IMR-90 (cell line): ENCODE results near the gene PTGDS. TPM values are rescaled to one million over a fixed set of nuclear protein-coding genes. Genes with fewer than 3 reads are reported as not detected.

ENCODE experiments used
- ATAC-seq: fragments of 200-7000 bp; cut with Tn5 transposase; 2 replicates; pipeline ENCODE4 v1.9.1; 2020; ENCODE audit warnings: low read depth, mild to moderate bottlenecking, moderate library complexity
- BruUV-seq: library from RNA; stranded (reverse); fragments of 400-500 nt; replicated peaks from 2 replicates; lab custom pipeline; 2021; lab: Mats Ljungman, UMichigan
- CTCF ChIA-PET: fragments of 300-600 bp; formaldehyde crosslinking; extraction: SDS; loops from one replicate; lab custom pipeline; 2021; ENCODE audit warnings: antibody characterized with exemption; lab: Yijun Ruan, JAX
- POLR2A ChIA-PET: fragments of 300-600 bp; sonication (Branson Sonifier 250); formaldehyde crosslinking; loops from one replicate; lab custom pipeline; 2022; ENCODE audit warnings: antibody characterized with exemption; ENCODE audit not compliant: unreplicated experiment; lab: Charles Lee
- DNase-seq: peaks from one replicate; pipeline ENCODE4 v3.0.0; 2013
- H2AFZ ChIP-seq: replicated peaks from 2 replicates; pipeline ENCODE3; 2013; ENCODE audit warnings: low read length, mild to moderate bottlenecking; ENCODE audit not compliant: poor library complexity
- H2AK5ac ChIP-seq: 2 replicates; pipeline ENCODE4 v1.6.1; 2013; ENCODE audit warnings: low read depth, low read length, inconsistent platforms
- H2AK9ac ChIP-seq: replicated peaks from 2 replicates; pipeline ENCODE3; 2013; ENCODE audit warnings: mild to moderate bottlenecking, low read depth, low read length, moderate library complexity; ENCODE audit not compliant: poor library complexity
- H2BK120ac ChIP-seq: 2 replicates; pipeline ENCODE4 v1.6.1; 2013; ENCODE audit warnings: low read depth, low read length, inconsistent platforms
- H2BK15ac ChIP-seq: 3 replicates; pipeline ENCODE4 v1.6.1; 2013; ENCODE audit warnings: low read depth, low read length, inconsistent platforms
- H2BK20ac ChIP-seq: 2 replicates; pipeline ENCODE4 v1.6.1; 2013; ENCODE audit warnings: low read depth, mild to moderate bottlenecking, inconsistent platforms, low read length, moderate library complexity
- H2BK5ac ChIP-seq: 2 replicates; pipeline ENCODE4 v1.6.1; 2013; ENCODE audit warnings: mild to moderate bottlenecking, low read depth, low read length, inconsistent platforms; ENCODE audit not compliant: poor library complexity, severe bottlenecking
- H3K14ac ChIP-seq: replicated peaks from 2 replicates; pipeline ENCODE4 v1.6.1; 2013; ENCODE audit warnings: low read depth, low read length, inconsistent platforms
- H3K18ac ChIP-seq: 2 replicates; pipeline ENCODE4 v1.6.1; 2013; ENCODE audit warnings: low read depth, low read length, control low read depth
- H3K23ac ChIP-seq: 2 replicates; pipeline ENCODE4 v1.6.1; 2013; ENCODE audit warnings: low read depth, low read length, inconsistent platforms
- H3K27ac ChIP-seq: 2 replicates; pipeline ENCODE4 v1.5.1; 2013; ENCODE audit warnings: mild to moderate bottlenecking, control low read depth, low read length; ENCODE audit not compliant: insufficient read depth
- H3K27me3 ChIP-seq: 2 replicates; pipeline ENCODE4 v1.6.1; 2013; ENCODE audit warnings: low read length; ENCODE audit not compliant: control insufficient read depth, insufficient read depth
- H3K36me3 ChIP-seq: 2 replicates; pipeline ENCODE4 v1.6.1; 2013; ENCODE audit warnings: low read length, mixed read lengths; ENCODE audit not compliant: control insufficient read depth, insufficient read depth
- H3K4ac ChIP-seq: 2 replicates; pipeline ENCODE4 v1.6.1; 2013; ENCODE audit warnings: low read depth, low read length, inconsistent platforms
- H3K4me1 ChIP-seq: 2 replicates; pipeline ENCODE4 v1.6.1; 2013; ENCODE audit warnings: low read length, mixed read lengths; ENCODE audit not compliant: control insufficient read depth, insufficient read depth
- H3K4me2 ChIP-seq: 2 replicates; pipeline ENCODE4 v1.6.1; 2013; ENCODE audit warnings: low read depth, mild to moderate bottlenecking, control low read depth, low read length, moderate library complexity
- H3K4me3 ChIP-seq: 2 replicates; pipeline ENCODE4 v1.5.1; 2013; ENCODE audit warnings: low read depth, mild to moderate bottlenecking, control low read depth, low read length, moderate library complexity; ENCODE audit not compliant: insufficient read depth
- H3K56ac ChIP-seq: 2 replicates; pipeline ENCODE4 v1.6.1; 2013; ENCODE audit warnings: low read length, inconsistent platforms; ENCODE audit not compliant: insufficient read depth; ENCODE audit errors: extremely low read depth
- H3K79me1 ChIP-seq, 2 experiments: 2 replicates each; pipeline ENCODE4 v1.6.1; 2013; ENCODE audit warnings: low read length in 2 of 2, inconsistent platforms in 1 of 2, low read depth in 1 of 2
- H3K9ac ChIP-seq: 2 replicates; pipeline ENCODE4 v1.6.1; 2013; ENCODE audit warnings: low read depth, low read length, control low read depth
- H3K9me1 ChIP-seq: 2 replicates; pipeline ENCODE4 v1.6.1; 2013; ENCODE audit warnings: low read length, inconsistent platforms; ENCODE audit not compliant: insufficient read depth
- H3K9me3 ChIP-seq: 2 replicates; pipeline ENCODE4 v1.6.1; 2013; ENCODE audit warnings: low read length; ENCODE audit not compliant: control insufficient read depth, insufficient read depth
- H4K20me1 ChIP-seq: 2 replicates; pipeline ENCODE4 v1.6.1; 2013; ENCODE audit warnings: low read length, inconsistent platforms; ENCODE audit not compliant: insufficient read depth
- H4K5ac ChIP-seq: 2 replicates; pipeline ENCODE4 v1.6.1; 2013; ENCODE audit warnings: mild to moderate bottlenecking, low read depth, low read length, control low read depth
- H4K8ac ChIP-seq, 2 experiments: 2 replicates each; pipeline ENCODE4 v1.6.1; 2013; ENCODE audit warnings: low read depth in 2 of 2, low read length in 2 of 2, control low read depth in 1 of 2, inconsistent platforms in 1 of 2
- H4K91ac ChIP-seq: 2 replicates; pipeline ENCODE4 v1.6.1; 2013; ENCODE audit warnings: low read depth, low read length, inconsistent platforms; ENCODE audit not compliant: insufficient read depth
- BHLHE40 ChIP-seq: fragments of 150-350 bp; IDR thresholded peaks from 2 replicates; pipeline ENCODE4 v1.6.1; 2016; ENCODE audit warnings: mild to moderate bottlenecking, low read depth, low read length
- CHD1 ChIP-seq: IDR thresholded peaks from 2 replicates; pipeline ENCODE4 v1.6.1; 2012; ENCODE audit warnings: low read depth, low read length, improper control_type of control experiment
- ELK1 ChIP-seq: fragments of 150-350 bp; IDR thresholded peaks from 2 replicates; pipeline ENCODE4 v1.6.1; 2016; ENCODE audit warnings: low read depth, mild to moderate bottlenecking, low read length, moderate library complexity, borderline replicate concordance
- FOS ChIP-seq: fragments of 150-350 bp; IDR thresholded peaks from 2 replicates; pipeline ENCODE4 v1.6.1; 2016; ENCODE audit warnings: low read depth, low read length
- MAFK ChIP-seq: IDR thresholded peaks from 2 replicates; pipeline ENCODE4 v1.6.1; 2012; ENCODE audit warnings: low read depth, low read length, improper control_type of control experiment
- MAZ ChIP-seq: IDR thresholded peaks from 2 replicates; pipeline ENCODE4 v1.6.1; 2012; ENCODE audit warnings: low read depth, mild to moderate bottlenecking, low read length, improper control_type of control experiment, moderate library complexity, borderline replicate concordance
- MXI1 ChIP-seq: IDR thresholded peaks from 2 replicates; pipeline ENCODE4 v1.6.1; 2012; ENCODE audit warnings: low read depth, mild to moderate bottlenecking, low read length, moderate library complexity, borderline replicate concordance
- NFE2L2 ChIP-seq: fragments of 150-350 bp; IDR thresholded peaks from 2 replicates; pipeline ENCODE4 v1.6.1; 2016; ENCODE audit warnings: low read depth, mild to moderate bottlenecking, low read length
- POLR2A ChIP-seq: IDR thresholded peaks from 2 replicates; pipeline ENCODE4 v1.6.1; 2012; ENCODE audit warnings: mild to moderate bottlenecking, low read depth, low read length
- RCOR1 ChIP-seq: IDR thresholded peaks from 2 replicates; pipeline ENCODE4 v1.6.1; 2012; ENCODE audit warnings: mild to moderate bottlenecking, low read length, improper control_type of control experiment; ENCODE audit not compliant: insufficient replicate concordance
- RFX5 ChIP-seq: IDR thresholded peaks from 2 replicates; pipeline ENCODE4 v1.8.0; 2012; ENCODE audit warnings: low read depth, mild to moderate bottlenecking, low read length, moderate library complexity
- SMC3 ChIP-seq: fragments of 150-350 bp; IDR thresholded peaks from 2 replicates; pipeline ENCODE4 v1.6.1; 2016; ENCODE audit warnings: low read depth, mild to moderate bottlenecking, antibody characterized with exemption, low read length, moderate library complexity
- WGBS, 2 experiments: methylation state at CpG; one replicate each; pipeline versions ENCODE4 v1.1.5 to v1.1.7; 2013; ENCODE audit warnings: missing lambda C conversion rate in 2 of 2; ENCODE audit not compliant: insufficient read length in 1 of 2; ENCODE audit errors: extremely low coverage in 2 of 2; 5-methylcytosine and 5-hydroxymethylcytosine counted together
- dilution Hi-C: fragments of 300-500 bp; cut with HindIII; formaldehyde crosslinking; loops from one replicate; pipeline ENCODE4 v1.14.3; 2018; ENCODE audit warnings: low sequenced_read_pairs; ENCODE audit not compliant: unreplicated experiment
- in situ Hi-C: fragments of 300-500 bp; cut with MboI; formaldehyde crosslinking; loops from 3 replicates; pipeline ENCODE4 v1.14.3; 2019; ENCODE audit warnings: low sequenced_read_pairs, inconsistent platforms, mixed read lengths
- intact Hi-C: fragments of 100-400 bp; cut with micrococcal nuclease; formaldehyde crosslinking; loops from 2 replicates; pipeline ENCODE4 v1.10.0; 2022
- polyA plus RNA-seq, 3 experiments: library from polyadenylated mRNA; depleted of rRNA; stranded (reverse); fragments of >200 nt; gene quantifications; 2 replicates each; pipeline ENCODE4 v1.2.3, GENCODE V29; 2012; ENCODE audit warnings: low replicate concordance in 1 of 3
- total RNA-seq: library from RNA; depleted of rRNA; stranded (reverse); fragments of >200 nt; gene quantifications from 2 replicates; pipeline ENCODE4 v1.2.3, GENCODE V29; 2012
- TF ChIP-seq, protein P1 (sequence below): conservative IDR thresholded peaks from 2 replicates; pipeline ENCODE4 v1.5.1; 2012; ENCODE audit warnings: mild to moderate bottlenecking, low read depth, low read length, improper control_type of control experiment
- TF ChIP-seq, protein P2 (sequence below): fragments of 150-350 bp; IDR thresholded peaks from 2 replicates; pipeline ENCODE4 v1.6.1; 2017; ENCODE audit warnings: mild to moderate bottlenecking, antibody characterized with exemption, low read length, low read depth

Gene PTGDS
- total and polyA plus RNA-seq, 2 of the 4 experiments (the other 2 are of a cell fraction): 1.2 TPM; not detected in 1

GRCh38 chr9:136995362-136995761 is 18.1 kb downstream of the PTGDS start:
- Histone ChIP-seq H3K79me1 (peaks cover 6 to 16% of the 10 kb centered on the region in 2 experiments; a peak in 3 of 4 replicates), H3K9ac (no peak overlapping the region), H3K4me3 (no peak overlapping the region), H3K56ac (no peak overlapping the region), H3K9me3 (peaks cover 4% of the 10 kb centered on the region), H2AK5ac (no peak overlapping the region; the same call in 1 of the 2 replicates), H4K5ac (no peak overlapping the region), H3K14ac (no peak overlapping the region), H2BK20ac (no peak overlapping the region), H3K9me1 (peaks cover 8% of the 10 kb centered on the region), H2BK5ac (no peak overlapping the region), H3K18ac (no peak overlapping the region), H3K27ac (no peak overlapping the region), H3K27me3 (no peaks in the 10 kb centered on the region; the same call in 1 of the 2 replicates), H4K91ac (no peak overlapping the region), H2BK15ac (no peak overlapping the region), H2BK120ac (no peak overlapping the region), H3K36me3 (peaks cover 5% of the 10 kb centered on the region; the same call in 1 of the 2 replicates), H3K4me1 (peaks cover 23% of the 10 kb centered on the region), H2AFZ (no peak overlapping the region), H4K8ac (no peak overlapping the region), H3K4ac (no peak overlapping the region), H3K4me2 (no peak overlapping the region), H4K20me1 (no peaks in the 10 kb centered on the region; the same call in 1 of the 2 replicates), H2AK9ac (peak overlapping the region; percentile 28), H3K23ac (no peak overlapping the region; the same call in 1 of the 2 replicates)
- in situ Hi-C loops: no loop called here
- intact Hi-C loops: no loop called here
- dilution Hi-C loops: no loop called here
- whole genome bisulfite sequencing, 2 experiments: 46% methylated on average over 20 of the region's 30 CpGs; no CpG with 5 or more reads in 1 of the 2 experiments
- no TSS peak for BruUV-seq
- DNase-seq: no peak
- ATAC-seq: no peak
- no peak for TF ChIP-seq MAFK
- TF ChIP-seq POLR2A: no peak
- TF ChIP-seq NFE2L2: no peak
- no peak for TF ChIP-seq MXI1
- no peak for TF ChIP-seq BHLHE40
- TF ChIP-seq, protein P1, sequence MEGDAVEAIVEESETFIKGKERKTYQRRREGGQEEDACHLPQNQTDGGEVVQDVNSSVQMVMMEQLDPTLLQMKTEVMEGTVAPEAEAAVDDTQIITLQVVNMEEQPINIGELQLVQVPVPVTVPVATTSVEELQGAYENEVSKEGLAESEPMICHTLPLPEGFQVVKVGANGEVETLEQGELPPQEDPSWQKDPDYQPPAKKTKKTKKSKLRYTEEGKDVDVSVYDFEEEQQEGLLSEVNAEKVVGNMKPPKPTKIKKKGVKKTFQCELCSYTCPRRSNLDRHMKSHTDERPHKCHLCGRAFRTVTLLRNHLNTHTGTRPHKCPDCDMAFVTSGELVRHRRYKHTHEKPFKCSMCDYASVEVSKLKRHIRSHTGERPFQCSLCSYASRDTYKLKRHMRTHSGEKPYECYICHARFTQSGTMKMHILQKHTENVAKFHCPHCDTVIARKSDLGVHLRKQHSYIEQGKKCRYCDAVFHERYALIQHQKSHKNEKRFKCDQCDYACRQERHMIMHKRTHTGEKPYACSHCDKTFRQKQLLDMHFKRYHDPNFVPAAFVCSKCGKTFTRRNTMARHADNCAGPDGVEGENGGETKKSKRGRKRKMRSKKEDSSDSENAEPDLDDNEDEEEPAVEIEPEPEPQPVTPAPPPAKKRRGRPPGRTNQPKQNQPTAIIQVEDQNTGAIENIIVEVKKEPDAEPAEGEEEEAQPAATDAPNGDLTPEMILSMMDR: no peak
- TF ChIP-seq MAZ: no peak
- TF ChIP-seq SMC3: no peak
- no peak for TF ChIP-seq CHD1
- no peak for TF ChIP-seq ELK1
- TF ChIP-seq RCOR1: no peak
- TF ChIP-seq RFX5: no peak
- no peak for TF ChIP-seq FOS
- TF ChIP-seq, protein P2, sequence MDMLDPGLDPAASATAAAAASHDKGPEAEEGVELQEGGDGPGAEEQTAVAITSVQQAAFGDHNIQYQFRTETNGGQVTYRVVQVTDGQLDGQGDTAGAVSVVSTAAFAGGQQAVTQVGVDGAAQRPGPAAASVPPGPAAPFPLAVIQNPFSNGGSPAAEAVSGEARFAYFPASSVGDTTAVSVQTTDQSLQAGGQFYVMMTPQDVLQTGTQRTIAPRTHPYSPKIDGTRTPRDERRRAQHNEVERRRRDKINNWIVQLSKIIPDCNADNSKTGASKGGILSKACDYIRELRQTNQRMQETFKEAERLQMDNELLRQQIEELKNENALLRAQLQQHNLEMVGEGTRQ: no peak
- POLR2A ChIA-PET: no interaction called here
- CTCF ChIA-PET: interaction anchor here (0.7 kb wide), 1 partner anchor 34 kb away, joined by 3 read pairs; no protein-coding TSS in a partner anchor
